Measurements from ENCODE around the gene KCNMB2.
"Not testable (repeated sequence)": the region's sequence is repeated elsewhere in the genome, so short reads cannot be mapped to it uniquely, and the experiment has no call there.

KCNMB2 gene

GRCh38 chr3:178735032-178735674 is 198.9 kb downstream of the KCNMB2 start:
- H3K4me3 ChIP-seq (ENCODE audit: low read depth, low read length): no peak overlapping the region
- no peak for DNase-seq (ENCODE audit: low read depth)
- no peak for TF ChIP-seq CTCF (IDR thresholded peaks at IDR 0.05; ENCODE audit: insufficient read depth, low read depth, low read length, missing control alignments)

- TF ChIP-seq CTCF (IDR thresholded peaks at IDR 0.05; ENCODE audit: insufficient read depth, low read depth, low read length, missing control alignments): no peak
- no peak overlapping the region for H3K4me3 ChIP-seq (ENCODE audit: low read depth, low read length)
- no peak for DNase-seq (ENCODE audit: low read depth)
Observed at GRCh38 chr3:178736300-178736699, 200.1 kb downstream of the KCNMB2 start.

GRCh38 chr3:178739720-178740119 is 203.5 kb downstream of the KCNMB2 start:
- no peak for TF ChIP-seq CTCF (IDR thresholded peaks at IDR 0.05; ENCODE audit: insufficient read depth, low read depth, low read length, missing control alignments)
- no peak overlapping the region for H3K4me3 ChIP-seq (ENCODE audit: low read depth, low read length)
- no peak for DNase-seq (ENCODE audit: low read depth)

GRCh38 chr3:178741020-178741419 is 204.8 kb downstream of the KCNMB2 start:
- TF ChIP-seq CTCF (IDR thresholded peaks at IDR 0.05; ENCODE audit: insufficient read depth, low read depth, low read length, missing control alignments): no peak
- DNase-seq (ENCODE audit: low read depth): no peak
- no peak overlapping the region for H3K4me3 ChIP-seq (ENCODE audit: low read depth, low read length)

GRCh38 chr3:178743297-178743696 is 207.1 kb downstream of the KCNMB2 start:
- TF ChIP-seq CTCF (IDR thresholded peaks at IDR 0.05; ENCODE audit: insufficient read depth, low read depth, low read length, missing control alignments): no peak

GRCh38 chr3:178745861-178746655 is 209.8 kb downstream of the KCNMB2 start:
- DNase-seq (ENCODE audit: low read depth); H3K4me3 ChIP-seq (ENCODE audit: low read depth, low read length): not testable (repeated sequence)

More at GRCh38 chr3:178743297-178743696, 207.1 kb downstream of the KCNMB2 start:
- DNase-seq (ENCODE audit: low read depth): no peak
- no peak overlapping the region for H3K4me3 ChIP-seq (ENCODE audit: low read depth, low read length)

GRCh38 chr3:178748874-178749273 is 212.6 kb downstream of the KCNMB2 start:
- TF ChIP-seq CTCF (IDR thresholded peaks at IDR 0.05; ENCODE audit: insufficient read depth, low read depth, low read length, missing control alignments): no peak
- no peak overlapping the region for H3K4me3 ChIP-seq (ENCODE audit: low read depth, low read length)
- DNase-seq (ENCODE audit: low read depth): no peak
